HCT116 (cell line): ENCODE data around the gene TRIM24. TPM values are rescaled to one million over a fixed set of nuclear protein-coding genes. Genes with fewer than 3 reads are reported as not detected.
A peak's percentile ranks its signal among the peaks of the same experiment; 100 is the strongest.

Source experiments
- ATAC-seq: fragments of 200-7000 bp; cut with Tn5 transposase; 2 replicates; pipeline ENCODE4 v1.9.1; 2020; ENCODE audit warnings: mild to moderate bottlenecking, moderate library complexity
- BruUV-seq: library from RNA; stranded (reverse); fragments of 400-500 nt; replicated peaks from 2 replicates; lab custom pipeline; 2021; lab: Mats Ljungman, UMichigan
- CTCF ChIA-PET: fragments of 300-600 bp; sonication (Branson Sonifier 250); formaldehyde crosslinking; loops from one replicate; lab custom pipeline; 2021; ENCODE audit warnings: antibody characterized with exemption; lab: Charles Lee
- POLR2A ChIA-PET: fragments of 300-600, 350-600 bp; sonication (Branson Sonifier 250); formaldehyde crosslinking; loops from one replicate; lab custom pipeline; 2021; ENCODE audit warnings: antibody characterized with exemption; lab: Charles Lee
- RAD21 ChIA-PET, 2 experiments: fragments of 300-600 bp; sonication (Branson Sonifier 250); formaldehyde crosslinking; loops; one replicate each; lab custom pipeline; 2023; ENCODE audit warnings: low total read pairs in 2 of 2; ENCODE audit not compliant: uncharacterized antibody in 2 of 2, unreplicated experiment in 2 of 2, low non-redundant PET in 1 of 2; lab: Charles Lee
- DNase-seq: peaks from one replicate; pipeline ENCODE4 v3.0.0-alpha.2; 2010; ENCODE audit warnings: low read depth, low spot score
- H2AFZ ChIP-seq: fragments of 200-600 bp; shearing (Covaris generic), sonication (generic); 2 replicates; pipeline ENCODE4 v1.6.1; 2017; ENCODE audit warnings: low read depth, mixed run types, mixed read lengths, antibody characterized with exemption, low read length; ENCODE audit not compliant: poor library complexity, severe bottlenecking
- H3K27ac ChIP-seq: 2 replicates; pipeline ENCODE4 v1.5.1; 2012; ENCODE audit warnings: low read depth, low read length
- H3K27me3 ChIP-seq: fragments of 200-600 bp; sonication (generic); 2 replicates; pipeline ENCODE4 v1.6.1; 2016; ENCODE audit warnings: mixed run types, low read length, mixed read lengths; ENCODE audit not compliant: insufficient read depth
- H3K36me3 ChIP-seq, 2 experiments: fragments of 200-500 bp in 1 of 2; fragments of 200-600 bp in 1 of 2; sonication (Bioruptor generic) in 1 of 2; sonication (generic) in 1 of 2; 2 replicates each; pipeline versions ENCODE4 v1.5.1 to v1.6.1; 2014 to 2016; ENCODE audit warnings: low read length in 2 of 2, inconsistent platforms in 1 of 2, mixed read lengths in 1 of 2, mixed run types in 1 of 2; ENCODE audit not compliant: insufficient read depth in 2 of 2, control insufficient read depth in 1 of 2
- H3K4me1 ChIP-seq, 2 experiments: fragments of 200-600 bp in 1 of 2; sonication (generic) in 1 of 2; 2 replicates each; pipeline versions ENCODE4 v1.5.1 to v1.6.1; 2012 to 2017; ENCODE audit warnings: low read length in 2 of 2, inconsistent platforms in 1 of 2, mild to moderate bottlenecking in 1 of 2, mixed read lengths in 1 of 2, mixed run types in 1 of 2, moderate library complexity in 1 of 2; ENCODE audit not compliant: insufficient read depth in 2 of 2, control insufficient read depth in 1 of 2
- H3K4me2 ChIP-seq: fragments of 200-600 bp; sonication (generic); 2 replicates; pipeline ENCODE4 v1.6.1; 2017; ENCODE audit warnings: mixed run types, low read length, mixed read lengths
- H3K4me3 ChIP-seq, 2 experiments: fragments of 200-600 bp in 1 of 2; sonication (generic) in 1 of 2; replicated peaks in 1 of 2; 2 replicates each; pipeline ENCODE4 v1.5.1; 2011 to 2016; ENCODE audit warnings: low read length in 2 of 2, control low read depth in 1 of 2, low read depth in 1 of 2, mild to moderate bottlenecking in 1 of 2, mixed read lengths in 1 of 2, mixed run types in 1 of 2
- H3K79me2 ChIP-seq: fragments of 200-600 bp; sonication (generic); 2 replicates; pipeline ENCODE4 v1.6.1; 2017; ENCODE audit warnings: mild to moderate bottlenecking, mixed run types, low read length, moderate library complexity, mixed read lengths; ENCODE audit not compliant: insufficient read depth
- H3K9ac ChIP-seq: fragments of 200-600 bp; sonication (generic); 2 replicates; pipeline ENCODE4 v1.6.1; 2016; ENCODE audit warnings: low read length, mixed read lengths
- H3K9me2 ChIP-seq: fragments of 200-600 bp; sonication (generic), shearing (Covaris generic); 2 replicates; pipeline ENCODE4 v1.6.1; 2017; ENCODE audit warnings: mixed run types, mild to moderate bottlenecking, moderate library complexity; ENCODE audit not compliant: insufficient read depth
- H3K9me3 ChIP-seq, 2 experiments: fragments of 200-500 bp in 1 of 2; fragments of 200-600 bp in 1 of 2; sonication (Bioruptor generic) in 1 of 2; sonication (generic) in 1 of 2; 2 replicates each; pipeline ENCODE4 v1.6.1; 2014 to 2017; ENCODE audit warnings: low read length in 2 of 2, mixed read lengths in 2 of 2, inconsistent platforms in 1 of 2, low read depth in 1 of 2, mild to moderate bottlenecking in 1 of 2, mixed run types in 1 of 2, moderate library complexity in 1 of 2; ENCODE audit not compliant: control insufficient read depth in 1 of 2, insufficient read depth in 1 of 2
- H4K20me1 ChIP-seq: fragments of 200-600 bp; sonication (generic), shearing (Covaris generic); 2 replicates; pipeline ENCODE4 v1.6.1; 2017; ENCODE audit warnings: mixed run types, mild to moderate bottlenecking, moderate library complexity; ENCODE audit not compliant: insufficient read depth
- ATF3 ChIP-seq: IDR thresholded peaks from 2 replicates; pipeline ENCODE4 v1.6.1; 2012
- CEBPB ChIP-seq: IDR thresholded peaks from 2 replicates; pipeline ENCODE4 v1.6.1; 2012; ENCODE audit warnings: low read depth
- CTCF ChIP-seq, 3 experiments: fragments of 200-600 bp in 1 of 3; sonication (generic) in 1 of 3; IDR thresholded peaks in 2 of 3; conservative IDR thresholded peaks in 1 of 3; 2 replicates each; pipeline ENCODE4 v1.5.1; 2012 to 2017; ENCODE audit warnings: low read depth in 2 of 3, low read length in 2 of 3, antibody characterized with exemption in 1 of 3, borderline replicate concordance in 1 of 3, control low read depth in 1 of 3, mild to moderate bottlenecking in 1 of 3, mixed read lengths in 1 of 3, mixed run types in 1 of 3, moderate library complexity in 1 of 3; ENCODE audit not compliant: insufficient read depth in 1 of 3
- EGR1 ChIP-seq: IDR thresholded peaks from 2 replicates; pipeline ENCODE4 v1.6.1; 2012; ENCODE audit warnings: low read depth
- ELF1 ChIP-seq: IDR thresholded peaks from 2 replicates; pipeline ENCODE4 v1.6.1; 2012; ENCODE audit warnings: low read depth, borderline replicate concordance
- FOSL1 ChIP-seq: IDR thresholded peaks from 2 replicates; pipeline ENCODE4 v1.6.1; 2012; ENCODE audit warnings: low read depth
- JUND ChIP-seq: IDR thresholded peaks from 2 replicates; pipeline ENCODE4 v1.6.1; 2012
- MAX ChIP-seq: IDR thresholded peaks from 2 replicates; pipeline ENCODE4 v1.6.1; 2012
- POLR2A ChIP-seq: IDR thresholded peaks from 2 replicates; pipeline ENCODE4 v1.7.0; 2011; ENCODE audit warnings: borderline replicate concordance; ENCODE audit not compliant: insufficient read depth, insufficient read length; ENCODE audit errors: extremely low read depth
- POLR2AphosphoS5 ChIP-seq: IDR thresholded peaks from 2 replicates; pipeline ENCODE4 v1.6.1; 2011; ENCODE audit warnings: mild to moderate bottlenecking, low read depth, low read length, moderate library complexity
- SIN3A ChIP-seq: IDR thresholded peaks from 2 replicates; pipeline ENCODE4 v1.6.1; 2012; ENCODE audit warnings: low read depth
- SP1 ChIP-seq: IDR thresholded peaks from 2 replicates; pipeline ENCODE4 v1.6.1; 2012; ENCODE audit warnings: low read depth
- TCF7L2 ChIP-seq: IDR thresholded peaks from 2 replicates; pipeline ENCODE4 v1.7.0; 2011; ENCODE audit warnings: borderline replicate concordance, inconsistent platforms; ENCODE audit not compliant: insufficient read depth, insufficient read length; ENCODE audit errors: extremely low read depth
- YY1 ChIP-seq: IDR thresholded peaks from 2 replicates; pipeline ENCODE4 v1.6.1; 2011; ENCODE audit warnings: low read length, low read depth, moderate library complexity, mild to moderate bottlenecking; ENCODE audit not compliant: insufficient replicate concordance; ENCODE audit errors: extremely low read depth
- ZFX ChIP-seq: fragments of 450-650 bp; IDR thresholded peaks from 2 replicates; pipeline ENCODE4 v1.6.1; 2017
- intact Hi-C: fragments of 100-400 bp; cut with micrococcal nuclease; formaldehyde crosslinking; loops from 2 replicates; pipeline ENCODE4 v1.10.0; 2022
- total RNA-seq: library from RNA; stranded (reverse); gene quantifications from one replicate; pipeline ENCODE4 v1.2.1, GENCODE V29; 2021; ENCODE audit not compliant: unreplicated experiment

The TRIM24 gene
- total RNA-seq, 1 experiment from 2014 or later = 12.8 TPM

- peaks cover 9 to 17% of the 10 kb centered on the region in 2 experiments; a peak in 3 of 4 replicates for H3K9me3 ChIP-seq
- TF ChIP-seq ATF3 (no peak), POLR2AphosphoS5 (no peak), TCF7L2 (no peak), EGR1 (no peak)
- no peak overlapping the region for H2AFZ ChIP-seq
- DNase-seq = no peak
- H3K9me2 ChIP-seq = no peaks in the 10 kb centered on the region
- no peak overlapping the region for H3K4me2 ChIP-seq
- ChIA-PET CTCF (no interaction called here), RAD21 (no interaction called here), POLR2A (no interaction called here)
- peaks cover 0 to 3% of the 10 kb centered on the region in 2 experiments; a peak in 1 of 4 replicates for H3K36me3 ChIP-seq
- intact Hi-C loops = no loop called here
- H3K4me3 ChIP-seq = no peak overlapping the region
- no peak overlapping the region for H3K9ac ChIP-seq
- H3K27ac ChIP-seq = no peak overlapping the region
- H3K4me1 ChIP-seq = no peaks in the 10 kb centered on the region
- ATAC-seq = no peak
- no peaks in the 10 kb centered on the region for H4K20me1 ChIP-seq
- H3K27me3 ChIP-seq = no peaks in the 10 kb centered on the region
- H3K79me2 ChIP-seq = no peaks in the 10 kb centered on the region
- BruUV-seq = no TSS peak
These were observed 65.7 kb downstream of the TRIM24 start for GRCh38 chr7:138525757-138526156.

- DNase-seq (peak; percentile 31), ATAC-seq (no peak)
- RAD21 ChIA-PET = no interaction called here
- TF ChIP-seq ZFX (no peak), CEBPB (0 out of 2 replicates have a peak, but pooled peaks have one; percentile 37), TCF7L2 (no peak), EGR1 (no peak), SIN3A (0 out of 2 replicates have a peak, but pooled peaks have one; percentile 15), POLR2A (no peak), MAX (no peak), ELF1 (no peak), POLR2AphosphoS5 (no peak), SP1 (no peak), FOSL1 (no peak), YY1 (peak; percentile 66), CTCF (IDR thresholded peaks at IDR 0.05 in 2 of 3, conservative IDR thresholded peaks at IDR 0.05 in 1 of 3; ENCODE audit: borderline replicate concordance in 1 of 3, insufficient read depth in 1 of 3, low read depth in 2 of 3, low read length in 2 of 3) (no peak), ATF3 (0 out of 2 replicates have a peak, but pooled peaks have one; percentile 38), JUND (no peak)
These were observed 67.7 kb downstream of the TRIM24 start for GRCh38 chr7:138527746-138528223.

More at GRCh38 chr7:138527746-138528223, 67.7 kb downstream of the TRIM24 start:
- no peaks in the 10 kb centered on the region for H3K9me2 ChIP-seq
- H3K27ac ChIP-seq = no peak overlapping the region
- H3K36me3 ChIP-seq = peaks cover 0 to 3% of the 10 kb centered on the region in 2 experiments; a peak in 1 of 4 replicates
- no peak overlapping the region for H3K4me3 ChIP-seq
- no peak overlapping the region for H2AFZ ChIP-seq
- no peak overlapping the region for H3K9ac ChIP-seq
- no peaks in the 10 kb centered on the region for H3K79me2 ChIP-seq
- H4K20me1 ChIP-seq = no peaks in the 10 kb centered on the region
- no peak overlapping the region for H3K4me2 ChIP-seq
- POLR2A ChIA-PET = no interaction called here
- CTCF ChIA-PET = no interaction called here
- no peaks in the 10 kb centered on the region for H3K4me1 ChIP-seq
- intact Hi-C loops = no loop called here
- BruUV-seq = no TSS peak
- no peaks in the 10 kb centered on the region for H3K27me3 ChIP-seq
- peaks cover 9 to 17% of the 10 kb centered on the region in 2 experiments; a peak in 3 of 4 replicates for H3K9me3 ChIP-seq
